ENCODE data around the gene DOK7. TPM values are rescaled to one million over a fixed set of nuclear protein-coding genes. Genes with fewer than 3 reads are reported as not detected.

Gene DOK7
- total and polyA plus RNA-seq, 2 donors (not counting 3 experiments of a cell fraction or from before 2014, with no cell fraction given), result not detected

- CTCF ChIA-PET, result interaction anchor here (4.1 kb wide), 1 partner anchor 8 kb away, joined by 16 read pairs; no protein-coding TSS in a partner anchor
- dilution Hi-C loops (cut with MboI; ENCODE audit: extremely low pct_ligation_motif_present, low sequenced_read_pairs), result no loop called here
- H3K9me3 ChIP-seq (replicated peaks; ENCODE audit: control insufficient read depth, insufficient read depth, low read length), result no peaks in the 10 kb centered on the region
Observed at GRCh38 chr4:3472411-3473141, 9.5 kb downstream of the DOK7 start.

DNA sequence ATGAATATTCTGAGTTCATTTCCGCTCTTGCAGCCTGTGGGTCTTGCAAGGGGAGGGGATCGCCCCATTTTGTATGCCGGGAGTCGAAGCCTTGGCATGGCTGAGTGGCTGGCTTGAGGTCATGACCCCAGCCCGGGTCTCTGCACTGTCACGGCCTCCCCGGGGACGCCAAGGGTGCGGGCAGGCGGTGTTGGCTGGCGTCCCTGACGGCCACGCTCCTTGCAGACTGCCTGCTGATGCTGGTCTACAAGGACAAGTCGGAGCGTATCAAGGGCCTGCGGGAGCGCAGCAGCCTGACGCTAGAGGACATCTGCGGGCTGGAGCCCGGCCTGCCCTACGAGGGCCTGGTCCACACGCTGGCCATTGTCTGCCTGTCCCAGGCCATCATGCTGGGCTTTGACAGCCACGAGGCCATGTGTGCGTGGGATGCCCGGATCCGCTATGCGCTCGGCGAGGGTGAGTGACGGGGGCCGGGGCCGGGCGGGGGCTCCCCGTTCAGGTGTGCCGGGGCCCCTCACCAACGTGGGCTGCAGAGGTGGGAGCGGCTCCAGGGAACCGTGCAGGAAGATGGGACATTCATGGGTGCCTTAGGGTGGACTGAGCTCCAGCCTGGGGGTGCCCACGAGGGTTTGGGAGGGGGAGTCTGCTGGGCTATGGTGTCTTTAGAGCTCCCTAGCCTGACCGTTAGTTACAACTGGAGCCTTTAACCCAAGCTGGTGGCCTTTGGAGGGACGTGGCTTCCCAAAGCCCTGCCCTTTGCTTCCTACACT, 10.3 kb downstream of the DOK7 start:
- ChIA-PET POLR2A (interaction anchor here (0.6 kb wide), 1 partner anchor 45 kb away, joined by 3 read pairs; no protein-coding TSS in a partner anchor), CTCF (no interaction called here)
- no peak for DNase-seq (ENCODE audit: low read depth, low spot score)
- no peak overlapping the region for H2AFZ ChIP-seq (ENCODE audit: low read depth, low read length)
- no peaks in the 10 kb centered on the region for H3K36me3 ChIP-seq (ENCODE audit: control insufficient read depth in 2 of 2, extremely low read depth in 1 of 2, insufficient read depth in 2 of 2, low read length in 2 of 2)
- BruUV-seq (replicated peaks), result no TSS peak
- no peak overlapping the region for H3K4me2 ChIP-seq (ENCODE audit: insufficient read depth, low read length)
- TF ChIP-seq FOS (IDR thresholded peaks at IDR 0.05; ENCODE audit: borderline replicate concordance, insufficient read depth, low read length), result no peak
- TF ChIP-seq EZH2 (IDR thresholded peaks at IDR 0.05; ENCODE audit: borderline replicate concordance, low read depth, low read length, severe bottlenecking), result no peak
- H3K9me1 ChIP-seq (replicated peaks; ENCODE audit: control insufficient read depth, extremely low read depth, insufficient read depth, low read length), result no peaks in the 10 kb centered on the region
- no peaks in the 10 kb centered on the region for H3K27me3 ChIP-seq (ENCODE audit: control insufficient read depth in 2 of 2, insufficient read depth in 2 of 2, low read length in 2 of 2)
- no peak overlapping the region for H3K9ac ChIP-seq (replicated peaks; ENCODE audit: extremely low read depth, insufficient read depth, low read length)
- no peaks in the 10 kb centered on the region for H3K9me3 ChIP-seq (replicated peaks; ENCODE audit: control insufficient read depth, insufficient read depth, low read length)
- H3K27ac ChIP-seq (ENCODE audit: insufficient read depth, low read depth, low read length), result no peak overlapping the region
- no peaks in the 10 kb centered on the region for H3K4me1 ChIP-seq (ENCODE audit: control insufficient read depth, extremely low read depth, insufficient read depth, low read length)
- no peak for FAIRE-seq
- no peaks in the 10 kb centered on the region for H4K20me1 ChIP-seq (replicated peaks; ENCODE audit: control insufficient read depth, extremely low read depth, insufficient read depth, low read length)
- dilution Hi-C loops (cut with MboI; ENCODE audit: extremely low pct_ligation_motif_present, low sequenced_read_pairs) (no loop called here), intact Hi-C loops (cut with micrococcal nuclease) (no loop called here)
- no peak overlapping the region for H3K4me3 ChIP-seq (replicated peaks in 1 of 3; ENCODE audit: insufficient read depth in 1 of 3, low read depth in 1 of 3, low read length in 3 of 3)
- no peaks in the 10 kb centered on the region for H3K79me2 ChIP-seq (ENCODE audit: control insufficient read depth, insufficient read depth, low read length)

More at GRCh38 chr4:3472411-3473141, 9.5 kb downstream of the DOK7 start:
- Histone ChIP-seq H3K4me3 (replicated peaks in 1 of 3; ENCODE audit: insufficient read depth in 1 of 3, low read depth in 1 of 3, low read length in 3 of 3) (no peak overlapping the region), H2AFZ (ENCODE audit: low read depth, low read length) (no peak overlapping the region), H3K36me3 (ENCODE audit: control insufficient read depth in 2 of 2, extremely low read depth in 1 of 2, insufficient read depth in 2 of 2, low read length in 2 of 2) (no peaks in the 10 kb centered on the region), H3K79me2 (ENCODE audit: control insufficient read depth, insufficient read depth, low read length) (no peaks in the 10 kb centered on the region), H4K20me1 (replicated peaks; ENCODE audit: control insufficient read depth, extremely low read depth, insufficient read depth, low read length) (no peaks in the 10 kb centered on the region), H3K9me1 (replicated peaks; ENCODE audit: control insufficient read depth, extremely low read depth, insufficient read depth, low read length) (no peaks in the 10 kb centered on the region), H3K27ac (ENCODE audit: insufficient read depth, low read depth, low read length) (no peak overlapping the region), H3K27me3 (ENCODE audit: control insufficient read depth in 2 of 2, insufficient read depth in 2 of 2, low read length in 2 of 2) (no peaks in the 10 kb centered on the region), H3K4me1 (ENCODE audit: control insufficient read depth, extremely low read depth, insufficient read depth, low read length) (no peaks in the 10 kb centered on the region), H3K9ac (replicated peaks; ENCODE audit: extremely low read depth, insufficient read depth, low read length) (no peak overlapping the region), H3K4me2 (ENCODE audit: insufficient read depth, low read length) (no peak overlapping the region)
- TF ChIP-seq MYC (IDR thresholded peaks at IDR 0.05; ENCODE audit: low read depth, low read length), result no peak
- no peak for TF ChIP-seq FOS (IDR thresholded peaks at IDR 0.05; ENCODE audit: borderline replicate concordance, insufficient read depth, low read length)
- no peak for TF ChIP-seq POLR2AphosphoS5 (IDR thresholded peaks at IDR 0.05; ENCODE audit: insufficient read depth, low read depth, low read length)
- intact Hi-C loops (cut with micrococcal nuclease), result no loop called here
- BruUV-seq (replicated peaks), result no TSS peak
- POLR2A ChIA-PET, result no interaction called here
- FAIRE-seq (no peak), DNase-seq (ENCODE audit: low read depth, low spot score) (no peak)

Measured in endothelial cell of umbilical vein (primary cell).